ENCODE measurements around the gene FBXO30.
A peak's percentile ranks its signal among the peaks of the same experiment; 100 is the strongest.

FBXO30 gene

GRCh38 chr6:145819994-145820393 lies 5.4 kb upstream of the FBXO30 start:
- H3K4me1 ChIP-seq (ENCODE audit: control insufficient read depth, insufficient read depth, low read length) = peaks cover 10% of the 10 kb centered on the region
- no peak overlapping the region for H3K9ac ChIP-seq (ENCODE audit: low read length)
- no peaks in the 10 kb centered on the region for H3K27me3 ChIP-seq (ENCODE audit: control insufficient read depth, insufficient read depth, low read length)
- no peaks in the 10 kb centered on the region for H3K36me3 ChIP-seq (ENCODE audit: control insufficient read depth, insufficient read depth, low read length)
- no peak overlapping the region for H3K27ac ChIP-seq (ENCODE audit: low read depth, low read length)
- H3K4me3 ChIP-seq (ENCODE audit: low read depth, low read length) = no peak overlapping the region
- no peaks in the 10 kb centered on the region for H3K9me3 ChIP-seq (ENCODE audit: control insufficient read depth, insufficient read depth, low read depth, low read length)

GRCh38 chr6:145818796-145819195 lies 4.2 kb upstream of the FBXO30 start:
- no peaks in the 10 kb centered on the region for H3K36me3 ChIP-seq (ENCODE audit: control insufficient read depth, insufficient read depth, low read length)
- H3K9me3 ChIP-seq (ENCODE audit: control insufficient read depth, insufficient read depth, low read depth, low read length) = no peaks in the 10 kb centered on the region
- no peaks in the 10 kb centered on the region for H3K27me3 ChIP-seq (ENCODE audit: control insufficient read depth, insufficient read depth, low read length)
- no peak overlapping the region for H3K9ac ChIP-seq (ENCODE audit: low read length)
- peaks cover 10% of the 10 kb centered on the region for H3K4me1 ChIP-seq (ENCODE audit: control insufficient read depth, insufficient read depth, low read length)
- no peak overlapping the region for H3K4me3 ChIP-seq (ENCODE audit: low read depth, low read length)
- H3K27ac ChIP-seq (ENCODE audit: low read depth, low read length) = no peak overlapping the region

- Histone ChIP-seq H3K27ac (ENCODE audit: low read depth, low read length) (no peak overlapping the region), H3K27me3 (ENCODE audit: control insufficient read depth, insufficient read depth, low read length) (no peaks in the 10 kb centered on the region), H3K36me3 (ENCODE audit: control insufficient read depth, insufficient read depth, low read length) (no peaks in the 10 kb centered on the region), H3K9ac (ENCODE audit: low read length) (no peak overlapping the region), H3K9me3 (ENCODE audit: control insufficient read depth, insufficient read depth, low read depth, low read length) (no peaks in the 10 kb centered on the region), H3K4me1 (ENCODE audit: control insufficient read depth, insufficient read depth, low read length) (peaks cover 21% of the 10 kb centered on the region), H3K4me3 (ENCODE audit: low read depth, low read length) (peak overlapping the region; percentile 82; the same call in 1 of the 2 replicates)
Observed at GRCh38 chr6:145816392-145816791, 1.8 kb upstream of the FBXO30 start.

GRCh38 chr6:145815309-145816274 lies 997 bp upstream of the FBXO30 start:
- H3K9me3 ChIP-seq (ENCODE audit: control insufficient read depth, insufficient read depth, low read depth, low read length) = no peaks in the 10 kb centered on the region
- H3K9ac ChIP-seq (ENCODE audit: low read length) = peak overlapping the region; percentile 92
- H3K4me3 ChIP-seq (ENCODE audit: low read depth, low read length) = peak overlapping the region; percentile 82
- H3K27me3 ChIP-seq (ENCODE audit: control insufficient read depth, insufficient read depth, low read length) = no peaks in the 10 kb centered on the region
- peaks cover 2% of the 10 kb centered on the region; the same call in 1 of the 2 replicates for H3K36me3 ChIP-seq (ENCODE audit: control insufficient read depth, insufficient read depth, low read length)
- peak overlapping the region; percentile 76 for H3K27ac ChIP-seq (ENCODE audit: low read depth, low read length)
- peaks cover 26% of the 10 kb centered on the region for H3K4me1 ChIP-seq (ENCODE audit: control insufficient read depth, insufficient read depth, low read length)

GRCh38 chr6:145814035-145814500 lies 527 bp downstream of the FBXO30 start:
- peak overlapping the region; percentile 76 for H3K27ac ChIP-seq (ENCODE audit: low read depth, low read length)
- peaks cover 2% of the 10 kb centered on the region; the same call in 1 of the 2 replicates for H3K36me3 ChIP-seq (ENCODE audit: control insufficient read depth, insufficient read depth, low read length)
- peak overlapping the region; percentile 92 for H3K9ac ChIP-seq (ENCODE audit: low read length)
- peak overlapping the region; percentile 82 for H3K4me3 ChIP-seq (ENCODE audit: low read depth, low read length)
- H3K27me3 ChIP-seq (ENCODE audit: control insufficient read depth, insufficient read depth, low read length) = no peaks in the 10 kb centered on the region
- no peaks in the 10 kb centered on the region for H3K9me3 ChIP-seq (ENCODE audit: control insufficient read depth, insufficient read depth, low read depth, low read length)
- peaks cover 26% of the 10 kb centered on the region for H3K4me1 ChIP-seq (ENCODE audit: control insufficient read depth, insufficient read depth, low read length)

- H3K36me3 ChIP-seq (ENCODE audit: control insufficient read depth, insufficient read depth, low read length) = peaks cover 2% of the 10 kb centered on the region; the same call in 1 of the 2 replicates
- H3K27me3 ChIP-seq (ENCODE audit: control insufficient read depth, insufficient read depth, low read length) = no peaks in the 10 kb centered on the region
- peak overlapping the region; percentile 76 for H3K27ac ChIP-seq (ENCODE audit: low read depth, low read length)
- peak overlapping the region; percentile 82 for H3K4me3 ChIP-seq (ENCODE audit: low read depth, low read length)
- peak overlapping the region; percentile 92 for H3K9ac ChIP-seq (ENCODE audit: low read length)
- no peaks in the 10 kb centered on the region for H3K9me3 ChIP-seq (ENCODE audit: control insufficient read depth, insufficient read depth, low read depth, low read length)
- H3K4me1 ChIP-seq (ENCODE audit: control insufficient read depth, insufficient read depth, low read length) = peaks cover 26% of the 10 kb centered on the region
Observed at GRCh38 chr6:145813285-145814034, 1.1 kb downstream of the FBXO30 start.

GRCh38 chr6:145811741-145812140 lies 2.9 kb downstream of the FBXO30 start:
- Histone ChIP-seq H3K4me1 (ENCODE audit: control insufficient read depth, insufficient read depth, low read length) (peaks cover 26% of the 10 kb centered on the region), H3K9ac (ENCODE audit: low read length) (no peak overlapping the region), H3K9me3 (ENCODE audit: control insufficient read depth, insufficient read depth, low read depth, low read length) (no peaks in the 10 kb centered on the region), H3K4me3 (ENCODE audit: low read depth, low read length) (peak overlapping the region; percentile 28), H3K27me3 (ENCODE audit: control insufficient read depth, insufficient read depth, low read length) (no peaks in the 10 kb centered on the region), H3K36me3 (ENCODE audit: control insufficient read depth, insufficient read depth, low read length) (peaks cover 7% of the 10 kb centered on the region; the same call in 1 of the 2 replicates), H3K27ac (ENCODE audit: low read depth, low read length) (no peak overlapping the region)

- Histone ChIP-seq H3K9ac (ENCODE audit: low read length) (no peak overlapping the region), H3K27ac (ENCODE audit: low read depth, low read length) (no peak overlapping the region), H3K36me3 (ENCODE audit: control insufficient read depth, insufficient read depth, low read length) (peaks cover 24% of the 10 kb centered on the region), H3K9me3 (ENCODE audit: control insufficient read depth, insufficient read depth, low read depth, low read length) (no peaks in the 10 kb centered on the region), H3K27me3 (ENCODE audit: control insufficient read depth, insufficient read depth, low read length) (no peaks in the 10 kb centered on the region), H3K4me3 (ENCODE audit: low read depth, low read length) (no peak overlapping the region), H3K4me1 (ENCODE audit: control insufficient read depth, insufficient read depth, low read length) (peaks cover 16% of the 10 kb centered on the region)
Observed at GRCh38 chr6:145809785-145810184, 4.8 kb downstream of the FBXO30 start.

GRCh38 chr6:145809211-145809610 lies 5.4 kb downstream of the FBXO30 start:
- no peak overlapping the region for H3K4me3 ChIP-seq (ENCODE audit: low read depth, low read length)
- H3K27me3 ChIP-seq (ENCODE audit: control insufficient read depth, insufficient read depth, low read length) = no peaks in the 10 kb centered on the region
- H3K9ac ChIP-seq (ENCODE audit: low read length) = no peak overlapping the region
- H3K27ac ChIP-seq (ENCODE audit: low read depth, low read length) = no peak overlapping the region
- peaks cover 16% of the 10 kb centered on the region for H3K4me1 ChIP-seq (ENCODE audit: control insufficient read depth, insufficient read depth, low read length)
- no peaks in the 10 kb centered on the region for H3K9me3 ChIP-seq (ENCODE audit: control insufficient read depth, insufficient read depth, low read depth, low read length)
- H3K36me3 ChIP-seq (ENCODE audit: control insufficient read depth, insufficient read depth, low read length) = peaks cover 30% of the 10 kb centered on the region

- Histone ChIP-seq H3K36me3 (ENCODE audit: control insufficient read depth, insufficient read depth, low read length) (peaks cover 39% of the 10 kb centered on the region), H3K9ac (ENCODE audit: low read length) (no peak overlapping the region), H3K4me3 (ENCODE audit: low read depth, low read length) (no peak overlapping the region), H3K4me1 (ENCODE audit: control insufficient read depth, insufficient read depth, low read length) (peaks cover 16% of the 10 kb centered on the region), H3K27ac (ENCODE audit: low read depth, low read length) (no peak overlapping the region), H3K9me3 (ENCODE audit: control insufficient read depth, insufficient read depth, low read depth, low read length) (no peaks in the 10 kb centered on the region), H3K27me3 (ENCODE audit: control insufficient read depth, insufficient read depth, low read length) (no peaks in the 10 kb centered on the region)
Observed at GRCh38 chr6:145808239-145808638, 6.4 kb downstream of the FBXO30 start.

- H3K9me3 ChIP-seq (ENCODE audit: control insufficient read depth, insufficient read depth, low read depth, low read length) = no peaks in the 10 kb centered on the region
- peaks cover 12% of the 10 kb centered on the region for H3K4me1 ChIP-seq (ENCODE audit: control insufficient read depth, insufficient read depth, low read length)
- H3K4me3 ChIP-seq (ENCODE audit: low read depth, low read length) = no peak overlapping the region
- H3K27ac ChIP-seq (ENCODE audit: low read depth, low read length) = no peak overlapping the region
- no peak overlapping the region for H3K9ac ChIP-seq (ENCODE audit: low read length)
- H3K36me3 ChIP-seq (ENCODE audit: control insufficient read depth, insufficient read depth, low read length) = peaks cover 61% of the 10 kb centered on the region
- H3K27me3 ChIP-seq (ENCODE audit: control insufficient read depth, insufficient read depth, low read length) = no peaks in the 10 kb centered on the region
Observed at GRCh38 chr6:145802141-145802540, 12.5 kb downstream of the FBXO30 start.

All from HUES6 (cell line).